HUDEP-2 (cell line): Measurements from ENCODE around the gene NHEJ1.

Experiments used
- DNase-seq, 76 experiments: peaks; one replicate each; lab custom pipeline; 2025; ENCODE audit not compliant: unreplicated experiment in 76 of 76; lab: John Stamatoyannopoulos, UW

The NHEJ1 gene

DNA sequence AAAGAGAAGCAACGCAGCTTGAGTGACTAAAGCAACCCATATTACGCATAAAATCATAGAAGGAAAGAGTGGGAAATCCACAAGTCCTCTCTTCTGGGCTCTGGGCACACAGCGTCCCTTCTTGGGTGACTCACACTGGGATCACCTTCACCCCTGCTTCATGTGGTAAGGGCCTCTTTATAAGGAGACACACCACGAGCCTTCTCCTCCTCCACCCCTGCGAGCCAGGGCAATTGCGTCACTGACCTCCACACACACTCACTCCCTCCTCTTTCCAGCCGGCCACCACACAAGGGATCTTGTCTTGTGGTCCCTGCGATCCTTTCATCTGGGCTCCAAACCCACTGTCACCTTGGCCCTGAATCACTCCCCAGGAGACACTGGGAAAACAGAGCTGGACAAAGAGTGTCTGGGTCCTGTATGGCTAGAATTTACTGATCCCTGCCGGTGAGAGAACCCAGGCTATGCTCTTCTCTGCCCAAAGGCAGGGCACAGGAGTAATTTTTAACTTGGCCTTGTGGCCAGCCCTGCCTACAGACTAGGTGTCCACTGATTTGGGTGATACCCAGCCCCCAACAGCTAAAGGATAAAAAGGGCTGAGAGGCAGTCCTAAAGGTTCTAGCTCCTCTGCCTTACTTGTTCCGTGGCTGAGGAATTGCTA, 35.3 kb downstream of the NHEJ1 start:
- DNase-seq: peak in 34 of 76 experiments; percentile 3 to 78 (median 32)

DNA sequence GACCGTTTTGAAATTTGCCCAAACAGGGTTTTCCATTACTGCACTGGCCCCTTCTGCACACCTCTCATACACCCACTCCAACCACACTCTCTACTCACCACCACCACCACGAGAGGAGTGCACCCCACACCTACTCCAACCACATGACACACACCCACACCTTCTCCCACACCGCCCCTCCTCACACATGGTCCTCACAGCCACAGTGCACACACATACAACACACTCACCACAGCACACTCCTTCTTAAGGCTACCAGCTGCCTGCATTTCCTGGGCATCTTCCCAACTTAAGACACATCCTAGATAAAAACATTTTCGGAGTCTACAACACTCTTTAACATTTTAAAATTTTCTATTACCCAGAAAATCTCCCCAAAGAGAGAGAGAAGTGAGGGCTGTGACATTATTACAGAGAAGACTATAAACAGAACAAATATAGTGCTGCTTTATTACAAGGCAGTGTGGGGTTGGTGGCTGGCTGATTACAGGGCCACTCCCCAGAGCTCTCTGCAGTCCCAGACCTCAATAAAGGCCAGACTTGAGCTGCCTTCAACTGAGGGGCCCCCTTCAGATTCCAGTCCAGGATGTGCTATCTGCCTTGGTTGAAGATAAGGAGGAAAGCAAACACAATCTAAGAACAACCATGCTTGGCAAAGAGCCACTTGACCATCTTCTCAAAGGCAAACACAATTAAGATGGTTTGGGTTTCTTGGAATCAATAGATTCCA, 36.1 kb downstream of the NHEJ1 start:
- DNase-seq: peak in 71 of 76 experiments; percentile 3 to 89 (median 53)

DNA sequence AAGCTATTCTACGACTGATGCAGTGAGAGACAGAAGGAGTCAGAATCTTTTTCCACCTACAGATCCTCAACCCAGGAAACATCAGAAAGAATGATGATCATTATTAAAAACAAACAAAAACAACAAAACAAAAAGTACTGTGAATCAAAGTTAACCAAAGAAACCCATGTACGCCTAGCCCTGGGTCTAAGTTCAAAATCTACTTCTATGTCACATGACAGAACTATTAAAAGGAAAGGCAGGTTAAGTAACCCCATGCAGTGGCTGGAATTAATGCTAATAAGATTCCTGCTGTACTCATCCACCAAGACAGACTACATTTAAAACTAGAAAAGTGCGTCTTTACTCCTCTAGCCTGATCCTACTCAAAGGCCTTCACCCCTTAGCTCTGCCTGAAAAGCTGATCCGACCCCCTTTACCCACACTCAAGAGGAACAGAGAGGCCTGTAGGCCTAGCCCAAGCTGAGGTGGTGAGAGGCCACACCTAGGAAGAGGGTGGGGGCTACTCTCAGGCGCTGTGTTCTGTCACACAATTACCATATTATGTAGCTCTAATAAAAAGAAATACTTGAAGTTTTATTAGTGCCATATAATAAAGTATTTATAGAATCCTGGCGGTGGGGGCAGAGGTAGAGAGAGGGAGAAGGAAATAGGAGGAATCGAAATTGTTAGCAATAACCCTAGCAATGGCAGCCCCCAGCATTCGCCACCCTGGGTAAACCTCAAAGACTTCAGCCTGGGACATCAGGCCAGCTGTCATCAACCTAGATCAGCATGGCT, 37.1 kb downstream of the NHEJ1 start:
- no peak for DNase-seq

- peak in 3 of 76 experiments; percentile 4 to 7 (median 5) for DNase-seq
Measured at GRCh38 chr2:219122202-219122980, 38.2 kb downstream of the NHEJ1 start.

DNA sequence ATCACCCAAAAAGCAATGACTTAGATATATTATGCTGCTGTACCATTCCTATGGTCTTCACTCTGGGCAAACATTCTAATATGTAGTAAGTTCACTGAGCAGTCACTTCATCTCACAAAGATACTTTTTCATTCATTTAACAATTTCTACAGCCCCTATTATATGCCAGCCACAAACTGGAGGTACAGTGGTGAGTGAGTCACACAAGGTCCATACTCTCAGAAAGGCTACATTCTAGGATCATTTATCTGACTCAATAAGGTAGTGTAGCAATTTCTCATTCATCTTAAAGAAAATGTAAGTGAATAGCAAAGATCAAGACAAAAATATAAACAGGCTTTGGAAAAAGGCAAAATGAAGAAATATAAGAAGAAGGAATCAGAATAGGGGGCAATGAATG, 40.5 kb downstream of the NHEJ1 start:
- DNase-seq: no peak

GRCh38 chr2:219119422-219120043, 41.1 kb downstream of the NHEJ1 start:
- peak in 38 of 76 experiments; percentile 4 to 53 (median 24) for DNase-seq

GRCh38 chr2:219118504-219118903, 42.1 kb downstream of the NHEJ1 start:
- no peak for DNase-seq

DNA sequence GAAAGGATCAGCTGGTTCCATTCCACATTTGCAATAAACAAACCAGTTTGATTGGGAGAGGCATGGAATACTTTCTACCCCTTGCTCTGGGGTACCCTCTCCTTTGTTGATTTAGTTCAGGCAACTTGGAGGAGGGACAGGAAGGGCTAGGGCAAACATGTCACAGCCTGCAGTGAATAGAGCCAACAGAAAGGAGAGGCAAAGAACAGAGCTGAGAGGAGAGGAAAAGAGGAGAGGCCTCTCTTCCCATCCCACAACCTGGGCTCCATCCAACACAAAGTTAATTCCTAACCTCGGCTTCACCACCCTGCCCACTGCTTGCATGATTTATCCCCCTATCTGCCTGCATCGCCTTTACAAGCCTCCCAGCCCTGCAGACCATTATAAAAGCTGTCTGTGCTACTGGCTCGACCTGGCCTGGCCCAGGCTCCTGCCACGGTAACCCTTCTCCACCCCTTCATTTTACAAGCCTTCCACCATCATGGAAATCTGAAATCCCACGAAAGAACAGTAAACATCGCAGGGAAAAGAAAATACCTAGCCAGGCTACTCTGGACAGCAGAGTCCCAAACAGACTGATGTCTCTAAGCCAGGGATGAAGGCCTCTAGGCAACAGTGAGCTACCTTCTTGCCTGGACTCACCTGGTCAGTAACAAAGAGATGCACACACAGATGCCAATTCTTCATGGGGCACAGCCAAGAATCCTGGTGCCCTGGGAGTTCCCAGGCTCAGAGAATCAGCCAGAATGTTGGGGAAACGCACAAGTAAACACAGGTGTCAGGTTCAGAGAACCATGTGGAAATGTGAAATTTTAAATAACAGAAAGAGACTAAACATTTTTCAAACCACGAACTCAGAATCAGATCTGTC, 43.6 kb downstream of the NHEJ1 start:
- no peak for DNase-seq

DNA sequence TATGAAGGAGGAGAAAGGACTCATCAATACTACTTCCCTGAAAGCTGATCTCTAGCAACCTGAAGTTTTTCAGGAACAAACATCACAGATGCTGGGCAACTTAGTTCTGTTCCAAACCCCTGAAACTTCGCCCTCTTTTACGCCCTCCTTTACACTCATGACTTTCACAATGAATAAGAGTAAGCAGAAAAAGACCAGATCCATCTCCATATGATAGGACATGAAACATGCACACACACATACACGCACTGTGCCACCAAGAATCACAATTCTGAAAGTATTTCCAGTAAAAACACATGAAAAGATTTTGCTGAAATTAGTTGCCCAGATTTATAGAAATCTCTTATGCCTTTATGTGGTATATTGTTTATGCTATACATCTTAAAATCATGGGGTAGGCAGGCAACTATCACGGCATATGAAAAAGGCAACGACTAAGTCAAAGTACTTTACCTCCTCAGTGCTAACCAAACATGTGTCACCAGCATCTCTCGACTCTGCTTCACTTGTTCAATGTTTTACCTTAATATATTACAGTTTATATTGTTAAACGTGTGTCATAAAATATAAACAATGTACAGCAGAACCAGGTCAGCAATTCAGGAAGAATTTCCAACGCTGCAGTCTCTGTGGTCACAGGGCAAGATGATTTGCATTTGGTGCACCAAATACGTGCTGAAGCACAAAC, 47.8 kb downstream of the NHEJ1 start:
- DNase-seq: no peak

GRCh38 chr2:219112062-219112406, 48.6 kb downstream of the NHEJ1 start:
- DNase-seq: no peak

DNA sequence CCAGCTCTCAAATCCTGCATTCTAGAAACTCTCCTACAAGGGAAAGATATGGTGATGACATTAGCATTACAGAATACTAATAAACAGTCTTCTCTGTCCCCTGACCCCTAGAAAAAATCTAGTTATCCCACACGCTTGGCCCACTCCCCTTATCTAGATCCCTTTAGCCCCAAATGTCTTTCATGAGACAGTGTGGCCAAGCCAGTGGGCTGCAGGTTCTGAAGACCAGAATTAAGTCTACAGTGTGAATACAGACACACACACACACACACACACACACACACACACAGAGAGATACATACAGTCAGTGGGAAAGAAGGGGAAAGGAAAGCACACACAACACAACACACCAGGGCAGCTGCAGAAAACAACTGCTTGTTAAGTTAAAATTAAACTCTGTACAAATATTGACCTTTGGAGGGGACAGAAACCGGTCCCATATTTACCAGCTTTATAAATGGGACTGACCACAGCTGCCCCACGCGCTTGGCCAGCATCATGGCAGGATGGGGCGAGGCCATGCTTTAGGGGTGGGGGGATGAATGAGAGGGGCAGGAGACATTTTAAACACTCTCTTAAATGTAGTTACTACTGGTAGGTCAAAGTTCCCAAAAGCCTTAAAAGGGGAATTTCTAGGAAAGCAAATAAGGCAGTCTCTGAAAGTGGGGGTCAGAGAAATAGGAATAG, 49.1 kb downstream of the NHEJ1 start:
- no peak for DNase-seq

- DNase-seq: no peak
Measured at GRCh38 chr2:219109471-219109870, 51.1 kb downstream of the NHEJ1 start.

- DNase-seq: no peak
Measured at GRCh38 chr2:219107758-219108157, 52.9 kb downstream of the NHEJ1 start.

DNA sequence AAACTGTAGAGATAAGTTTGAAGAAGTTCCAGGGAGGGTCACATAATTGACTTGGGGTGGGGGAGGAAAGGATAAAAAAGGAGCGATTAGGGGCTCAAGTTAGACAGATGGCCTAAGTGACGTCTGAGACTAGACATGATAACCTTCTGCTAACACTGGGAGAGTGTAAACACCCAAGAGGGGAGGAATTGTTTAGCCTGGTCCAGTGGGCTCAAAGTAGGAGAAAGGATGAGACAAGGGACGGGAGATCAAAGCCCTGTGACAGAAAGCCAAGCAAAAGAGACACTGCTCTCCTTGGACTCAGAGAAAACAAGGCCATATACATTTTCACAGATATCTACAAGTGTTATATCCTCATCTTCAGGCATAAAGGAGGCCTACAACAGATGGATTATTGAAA, 54.4 kb downstream of the NHEJ1 start:
- peak in 1 of 76 experiments; percentile 22 for DNase-seq

GRCh38 chr2:219104107-219105035, 56.2 kb downstream of the NHEJ1 start:
- peak in 11 of 76 experiments; percentile 3 to 38 (median 18) for DNase-seq

GRCh38 chr2:219099329-219099728, 61.3 kb downstream of the NHEJ1 start:
- no peak for DNase-seq

- DNase-seq: no peak
Measured at GRCh38 chr2:219095406-219095935, 65.1 kb downstream of the NHEJ1 start.
